D721Med (cell line): ENCODE results near the gene TBC1D22A.

Source experiments
- DNase-seq: peaks from one replicate; pipeline ENCODE4 v3.0.0; 2011; ENCODE audit warnings: low spot score; ENCODE audit not compliant: insufficient read length
- FAIRE-seq: peaks from 2 replicates; lab custom pipeline; 2011; peaks lifted over from hg19 to GRCh38; lab: Jason Lieb, UNC
- TF ChIP-seq, protein P1 (sequence below): IDR thresholded peaks from 2 replicates; pipeline ENCODE4 v1.5.1; 2012; ENCODE audit warnings: mild to moderate bottlenecking, control low read depth; ENCODE audit not compliant: insufficient read depth; ENCODE audit errors: missing control alignments

TBC1D22A gene

GRCh38 chr22:46894851-46895640, 132.6 kb downstream of the TBC1D22A start:
- TF ChIP-seq, protein P1, sequence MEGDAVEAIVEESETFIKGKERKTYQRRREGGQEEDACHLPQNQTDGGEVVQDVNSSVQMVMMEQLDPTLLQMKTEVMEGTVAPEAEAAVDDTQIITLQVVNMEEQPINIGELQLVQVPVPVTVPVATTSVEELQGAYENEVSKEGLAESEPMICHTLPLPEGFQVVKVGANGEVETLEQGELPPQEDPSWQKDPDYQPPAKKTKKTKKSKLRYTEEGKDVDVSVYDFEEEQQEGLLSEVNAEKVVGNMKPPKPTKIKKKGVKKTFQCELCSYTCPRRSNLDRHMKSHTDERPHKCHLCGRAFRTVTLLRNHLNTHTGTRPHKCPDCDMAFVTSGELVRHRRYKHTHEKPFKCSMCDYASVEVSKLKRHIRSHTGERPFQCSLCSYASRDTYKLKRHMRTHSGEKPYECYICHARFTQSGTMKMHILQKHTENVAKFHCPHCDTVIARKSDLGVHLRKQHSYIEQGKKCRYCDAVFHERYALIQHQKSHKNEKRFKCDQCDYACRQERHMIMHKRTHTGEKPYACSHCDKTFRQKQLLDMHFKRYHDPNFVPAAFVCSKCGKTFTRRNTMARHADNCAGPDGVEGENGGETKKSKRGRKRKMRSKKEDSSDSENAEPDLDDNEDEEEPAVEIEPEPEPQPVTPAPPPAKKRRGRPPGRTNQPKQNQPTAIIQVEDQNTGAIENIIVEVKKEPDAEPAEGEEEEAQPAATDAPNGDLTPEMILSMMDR, result no peak
- FAIRE-seq (no peak), DNase-seq (no peak)

DNA sequence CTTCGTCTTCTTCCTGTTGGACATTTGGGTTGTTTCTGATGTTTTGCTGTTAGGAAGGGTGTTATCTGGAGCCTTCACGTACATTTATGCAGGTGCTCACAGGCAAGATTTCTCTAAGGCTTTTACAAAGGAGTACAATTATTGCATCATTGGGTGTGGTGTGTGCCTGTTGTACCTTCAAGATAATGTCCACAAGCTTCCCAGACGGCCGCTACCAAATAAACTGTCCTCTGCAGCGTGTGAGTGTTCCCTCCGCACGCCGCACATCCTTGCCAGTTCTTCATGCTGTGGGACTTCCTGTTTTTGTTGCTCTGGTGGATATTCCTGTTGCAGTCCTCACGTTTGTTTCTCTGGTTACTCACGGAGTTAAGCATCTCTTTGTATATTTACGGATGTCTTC, 133.3 kb downstream of the TBC1D22A start:
- no peak for FAIRE-seq
- no peak for DNase-seq
- TF ChIP-seq, protein P1, result no peak

DNA sequence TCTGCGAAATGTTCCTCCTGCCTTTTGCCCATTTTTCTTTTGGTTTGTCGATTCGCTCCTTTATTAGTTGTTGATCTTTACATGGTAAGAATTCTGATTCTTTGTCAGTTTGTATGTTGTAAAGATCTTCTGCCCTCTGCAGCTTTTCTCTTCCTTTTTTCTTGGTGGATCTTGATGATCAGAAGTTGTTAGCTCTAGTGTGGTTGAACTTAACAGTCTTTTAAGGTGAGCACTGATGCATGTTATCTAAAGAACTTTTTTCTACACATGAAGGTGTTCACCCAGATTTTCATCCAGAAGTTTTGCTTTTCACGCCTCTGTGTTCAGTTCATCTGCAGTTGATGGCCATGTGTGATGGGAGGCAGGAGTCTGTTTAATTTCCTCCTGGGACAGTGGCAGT, 133.7 kb downstream of the TBC1D22A start:
- DNase-seq, result no peak
- TF ChIP-seq, protein P1, result no peak
- FAIRE-seq, result no peak

DNA sequence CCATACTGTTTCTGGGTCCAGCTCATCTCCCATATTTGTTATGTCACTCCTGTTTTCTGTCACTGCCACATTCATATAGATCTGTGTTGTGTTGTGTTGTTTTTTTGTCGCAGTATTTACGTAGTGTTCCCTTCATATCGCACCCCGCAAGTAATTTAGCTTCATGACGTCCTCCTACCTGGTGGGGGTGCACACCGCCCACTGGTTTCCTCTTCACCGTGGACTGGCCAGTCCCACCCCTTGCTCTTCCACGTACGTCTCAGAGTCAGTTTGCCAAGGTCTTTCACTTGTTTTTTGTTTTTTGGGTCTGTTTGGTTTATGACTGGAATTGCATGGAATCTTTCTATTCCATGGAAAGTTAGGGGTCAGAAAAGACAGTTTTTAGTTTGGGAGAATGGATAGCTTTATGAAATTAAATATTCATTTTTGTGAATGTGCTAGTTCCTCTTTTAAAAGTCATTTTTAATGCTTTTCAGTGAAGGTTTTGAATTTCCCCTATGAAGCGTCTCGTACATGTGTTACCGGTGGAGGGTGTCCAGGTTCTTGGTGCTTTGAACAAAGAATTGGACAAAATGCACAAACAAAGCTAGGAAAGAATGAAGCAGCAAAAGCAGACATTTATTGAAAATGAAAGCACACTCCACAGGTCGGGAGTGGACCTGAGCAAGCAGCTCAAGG, 134.3 kb downstream of the TBC1D22A start:
- DNase-seq (no peak), FAIRE-seq (no peak)

GRCh38 chr22:46897246-46897623, 134.8 kb downstream of the TBC1D22A start:
- DNase-seq (no peak), FAIRE-seq (no peak)
- TF ChIP-seq, protein P1, result no peak

More for the DNA sequence above, 134.3 kb downstream of the TBC1D22A start:
- TF ChIP-seq, protein P1, result no peak

DNA sequence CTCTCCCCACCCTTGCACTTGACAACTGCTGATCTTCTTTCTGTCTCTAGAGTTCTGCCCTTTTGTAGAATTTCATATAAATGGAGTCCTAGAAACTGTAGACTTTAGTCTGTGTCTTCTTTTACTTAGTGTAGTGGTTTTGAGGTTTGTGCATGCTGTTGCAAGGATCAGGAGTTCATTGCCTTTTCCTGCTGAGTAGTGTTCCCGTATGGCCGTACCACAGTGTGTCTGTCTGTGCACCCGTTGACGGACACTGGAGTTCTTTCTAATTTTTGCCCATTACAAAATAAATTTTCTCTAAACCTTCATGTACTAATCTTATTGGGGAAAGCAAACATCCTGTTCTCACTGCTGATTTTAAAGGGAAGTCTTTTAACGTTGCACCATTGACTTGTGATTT, 138.1 kb downstream of the TBC1D22A start:
- DNase-seq (no peak), FAIRE-seq (no peak)
- TF ChIP-seq, protein P1, result no peak

DNA sequence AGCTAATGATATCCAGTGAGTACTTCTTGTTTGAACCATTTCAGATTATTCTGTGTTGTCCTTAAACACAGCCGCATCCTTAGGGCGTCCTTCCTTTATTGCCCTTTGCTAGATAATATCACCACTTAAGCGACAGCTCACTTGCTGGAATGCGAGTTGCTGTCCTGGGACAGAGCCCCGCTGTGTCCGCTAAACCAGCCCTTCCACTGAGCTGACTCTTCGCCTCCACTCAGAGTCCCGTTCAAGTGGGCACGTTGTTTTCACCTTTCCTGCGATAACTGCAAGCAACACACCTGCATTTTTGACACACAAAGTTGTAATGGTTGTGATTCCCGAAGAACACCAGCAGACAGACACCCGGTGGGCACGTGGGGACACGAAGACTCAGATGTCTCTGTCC, 140.0 kb downstream of the TBC1D22A start:
- TF ChIP-seq, protein P1, result no peak
- DNase-seq (no peak), FAIRE-seq (no peak)
